Stimulated activated CD8-positive, alpha-beta memory T cell treated with anti-CD3 and anti-CD28 coated beads, Interleukin-15, amount 100 ng/mL, for 4 hours (primary cell): ENCODE results near the gene TMTC2.

Experiments
- DNase-seq, 2 donors: peaks; one replicate each; pipeline ENCODE4 v3.0.0-alpha.2; 2020; ENCODE audit warnings: low read depth in 2 of 2

The TMTC2 gene

GRCh38 chr12:82682326-82682725 lies 4.4 kb upstream of the TMTC2 start:
- DNase-seq = no peak

- no peak for DNase-seq
These were observed 3.9 kb upstream of the TMTC2 start for GRCh38 chr12:82682851-82683261.

- peak; percentile 69 to 82 for DNase-seq
These were observed 927 bp upstream of the TMTC2 start for GRCh38 chr12:82685790-82686167.

- DNase-seq = peak; percentile 24 to 29
These were observed 610 bp downstream of the TMTC2 start for GRCh38 chr12:82687021-82688011.

GRCh38 chr12:82688035-82688501 lies 1.4 kb downstream of the TMTC2 start:
- no peak for DNase-seq

- no peak for DNase-seq
These were observed 1.9 kb downstream of the TMTC2 start for GRCh38 chr12:82688596-82688995.

GRCh38 chr12:82690006-82690405 lies 3.3 kb downstream of the TMTC2 start:
- DNase-seq = no peak

GRCh38 chr12:82691513-82691912 lies 4.8 kb downstream of the TMTC2 start:
- no peak for DNase-seq

GRCh38 chr12:82694276-82694675 lies 7.6 kb downstream of the TMTC2 start:
- no peak for DNase-seq

- no peak for DNase-seq
These were observed 8.3 kb downstream of the TMTC2 start for GRCh38 chr12:82694970-82695369.

- no peak for DNase-seq
These were observed 8.8 kb downstream of the TMTC2 start for GRCh38 chr12:82695531-82695930.

GRCh38 chr12:82696543-82696942 lies 9.8 kb downstream of the TMTC2 start:
- no peak for DNase-seq

- no peak for DNase-seq
These were observed 12.2 kb downstream of the TMTC2 start for GRCh38 chr12:82698708-82699564.

- DNase-seq = no peak
These were observed 19.1 kb downstream of the TMTC2 start for GRCh38 chr12:82705774-82706173.

GRCh38 chr12:82708061-82708879 lies 21.6 kb downstream of the TMTC2 start:
- no peak for DNase-seq

GRCh38 chr12:82709794-82710355 lies 23.2 kb downstream of the TMTC2 start:
- no peak for DNase-seq

- no peak for DNase-seq
These were observed 24.0 kb downstream of the TMTC2 start for GRCh38 chr12:82710741-82711140.

- no peak for DNase-seq
These were observed 27.7 kb downstream of the TMTC2 start for GRCh38 chr12:82714427-82714826.

GRCh38 chr12:82721726-82722125 lies 35.0 kb downstream of the TMTC2 start:
- DNase-seq = no peak

GRCh38 chr12:82723093-82723492 lies 36.4 kb downstream of the TMTC2 start:
- DNase-seq = no peak

GRCh38 chr12:82723891-82724290 lies 37.2 kb downstream of the TMTC2 start:
- no peak for DNase-seq
